C4-2B (cell line): Measurements from ENCODE around the gene ZBTB20.

Experiments used
- ZFX ChIP-seq: fragments of 450-650 bp; IDR thresholded peaks from 2 replicates; pipeline ENCODE4 v1.6.1; 2017
- TF ChIP-seq, protein P1 (sequence below): fragments of 450-650 bp; conservative IDR thresholded peaks from 2 replicates; pipeline ENCODE4 v1.5.1; 2017; ENCODE audit warnings: mild to moderate bottlenecking

DNA sequence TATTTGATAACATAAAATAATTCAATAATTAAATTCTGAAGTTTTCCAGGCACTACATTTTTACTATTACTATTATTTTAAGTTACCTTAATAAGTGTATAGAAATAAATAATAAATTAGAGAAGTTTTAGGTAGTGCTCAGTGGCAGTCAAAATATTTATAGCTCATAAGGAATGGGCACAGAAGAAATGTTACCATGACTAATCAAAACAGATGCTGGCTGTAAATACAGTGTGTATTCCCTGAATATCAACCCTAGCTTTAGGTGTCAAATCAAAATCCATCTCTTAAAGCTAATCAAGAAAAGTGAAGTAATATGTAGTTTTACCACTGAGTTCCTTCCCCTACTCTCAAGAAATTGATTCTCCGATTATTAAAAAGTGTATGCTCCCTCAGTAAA is 35.5 kb downstream of the ZBTB20 start:
- TF ChIP-seq, protein P1, sequence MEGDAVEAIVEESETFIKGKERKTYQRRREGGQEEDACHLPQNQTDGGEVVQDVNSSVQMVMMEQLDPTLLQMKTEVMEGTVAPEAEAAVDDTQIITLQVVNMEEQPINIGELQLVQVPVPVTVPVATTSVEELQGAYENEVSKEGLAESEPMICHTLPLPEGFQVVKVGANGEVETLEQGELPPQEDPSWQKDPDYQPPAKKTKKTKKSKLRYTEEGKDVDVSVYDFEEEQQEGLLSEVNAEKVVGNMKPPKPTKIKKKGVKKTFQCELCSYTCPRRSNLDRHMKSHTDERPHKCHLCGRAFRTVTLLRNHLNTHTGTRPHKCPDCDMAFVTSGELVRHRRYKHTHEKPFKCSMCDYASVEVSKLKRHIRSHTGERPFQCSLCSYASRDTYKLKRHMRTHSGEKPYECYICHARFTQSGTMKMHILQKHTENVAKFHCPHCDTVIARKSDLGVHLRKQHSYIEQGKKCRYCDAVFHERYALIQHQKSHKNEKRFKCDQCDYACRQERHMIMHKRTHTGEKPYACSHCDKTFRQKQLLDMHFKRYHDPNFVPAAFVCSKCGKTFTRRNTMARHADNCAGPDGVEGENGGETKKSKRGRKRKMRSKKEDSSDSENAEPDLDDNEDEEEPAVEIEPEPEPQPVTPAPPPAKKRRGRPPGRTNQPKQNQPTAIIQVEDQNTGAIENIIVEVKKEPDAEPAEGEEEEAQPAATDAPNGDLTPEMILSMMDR, result no peak
- no peak for TF ChIP-seq ZFX
